Liver (tissue), 9 donors: ENCODE measurements around the gene TJP1. TPM values are rescaled to one million over a fixed set of nuclear protein-coding genes. Genes with fewer than 3 reads are reported as not detected.

ENCODE experiments used
- DNase-seq: peaks from one replicate; pipeline ENCODE4 v3.0.0-alpha.2; 2017; ENCODE audit warnings: low spot score
- H3K27ac ChIP-seq, 2 donors: one replicate each; pipeline ENCODE4 v1.7.0; 2013; ENCODE audit warnings: inconsistent platforms in 2 of 2, low read length in 2 of 2, control low read depth in 1 of 2, low read depth in 1 of 2, mild to moderate bottlenecking in 1 of 2
- H3K27me3 ChIP-seq, 4 donors: one replicate each; pipeline versions ENCODE4 v1.6.1 to v1.7.0; 2013; ENCODE audit warnings: low read length in 3 of 4, inconsistent platforms in 1 of 4, mild to moderate bottlenecking in 1 of 4, moderate library complexity in 1 of 4; ENCODE audit not compliant: control insufficient read depth in 4 of 4, insufficient read depth in 4 of 4
- H3K36me3 ChIP-seq, 4 donors: one replicate each; pipeline versions ENCODE4 v1.6.1 to v1.7.0; 2013; ENCODE audit warnings: low read length in 3 of 4, mild to moderate bottlenecking in 3 of 4, low read depth in 1 of 4, moderate library complexity in 1 of 4; ENCODE audit not compliant: control insufficient read depth in 4 of 4, insufficient read depth in 3 of 4
- H3K4me1 ChIP-seq, 4 donors: one replicate each; pipeline versions ENCODE4 v1.6.1 to v1.7.0; 2013; ENCODE audit warnings: low read length in 3 of 4, mild to moderate bottlenecking in 3 of 4, moderate library complexity in 1 of 4; ENCODE audit not compliant: control insufficient read depth in 4 of 4, insufficient read depth in 4 of 4
- H3K4me3 ChIP-seq, 3 donors: one replicate each; pipeline versions ENCODE4 v1.6.1 to v1.7.0; 2013; ENCODE audit warnings: low read length in 3 of 3, control low read depth in 1 of 3, low read depth in 1 of 3, mild to moderate bottlenecking in 1 of 3
- H3K9ac ChIP-seq, 2 donors: one replicate each; pipeline ENCODE4 v1.7.0; 2013; ENCODE audit warnings: low read length in 2 of 2, mild to moderate bottlenecking in 2 of 2, moderate library complexity in 2 of 2, control low read depth in 1 of 2, low read depth in 1 of 2
- H3K9me3 ChIP-seq, 4 donors: one replicate each; pipeline versions ENCODE4 v1.6.1 to v1.7.0; 2013; ENCODE audit warnings: low read length in 3 of 4; ENCODE audit not compliant: control insufficient read depth in 4 of 4
- CTCF ChIP-seq: fragments of 150-350 bp; IDR thresholded peaks from 2 replicates; pipeline ENCODE4 v1.5.1; 2017; ENCODE audit warnings: improper control_type of control experiment, low read depth, low read length; ENCODE audit not compliant: missing input control
- EGR1 ChIP-seq, 2 donors: IDR thresholded peaks; 2 replicates each; pipeline ENCODE4 v1.6.1; 2016 to 2018; ENCODE audit warnings: antibody characterized with exemption in 2 of 2, low read depth in 2 of 2
- FOXA1 ChIP-seq: IDR thresholded peaks from 2 replicates; pipeline ENCODE4 v1.6.1; 2016; ENCODE audit warnings: antibody characterized with exemption
- FOXA2 ChIP-seq: IDR thresholded peaks from 2 replicates; pipeline ENCODE4 v1.6.1; 2016; ENCODE audit warnings: antibody characterized with exemption
- GABPA ChIP-seq, 2 donors: IDR thresholded peaks in 1 of 2; conservative IDR thresholded peaks in 1 of 2; 2 replicates each; pipeline ENCODE4 v1.6.1; 2016; ENCODE audit warnings: antibody characterized with exemption in 2 of 2, mild to moderate bottlenecking in 1 of 2, moderate library complexity in 1 of 2
- HNF4A ChIP-seq, 2 donors: conservative IDR thresholded peaks; 2 replicates each; pipeline ENCODE4 v1.6.1; 2016; ENCODE audit warnings: antibody characterized with exemption in 2 of 2, mild to moderate bottlenecking in 2 of 2
- HNF4G ChIP-seq: IDR thresholded peaks from 2 replicates; pipeline ENCODE4 v1.6.1; 2016; ENCODE audit warnings: antibody characterized with exemption
- JUND ChIP-seq, 2 donors: IDR thresholded peaks; 2 replicates each; pipeline ENCODE4 v1.6.1; 2016; ENCODE audit warnings: antibody characterized with exemption in 2 of 2
- MAX ChIP-seq: IDR thresholded peaks from 2 replicates; pipeline ENCODE4 v1.6.1; 2016; ENCODE audit warnings: antibody characterized with exemption
- NR2F2 ChIP-seq: IDR thresholded peaks from 2 replicates; pipeline ENCODE4 v1.6.1; 2016; ENCODE audit warnings: antibody characterized with exemption
- RAD21 ChIP-seq, 2 donors: IDR thresholded peaks; 2 replicates each; pipeline ENCODE4 v1.6.1; 2016; ENCODE audit warnings: antibody characterized with exemption in 2 of 2, mild to moderate bottlenecking in 2 of 2
- RXRA ChIP-seq, 2 donors: IDR thresholded peaks; 2 replicates each; pipeline ENCODE4 v1.6.1; 2017 to 2018; ENCODE audit warnings: antibody characterized with exemption in 2 of 2, mild to moderate bottlenecking in 1 of 2
- SP1 ChIP-seq: IDR thresholded peaks from 2 replicates; pipeline ENCODE4 v1.6.1; 2018; ENCODE audit warnings: antibody characterized with exemption, mild to moderate bottlenecking
- TAF1 ChIP-seq: conservative IDR thresholded peaks from 2 replicates; pipeline ENCODE4 v1.6.1; 2016; ENCODE audit warnings: antibody characterized with exemption, mild to moderate bottlenecking
- YY1 ChIP-seq: IDR thresholded peaks from 2 replicates; pipeline ENCODE4 v1.6.1; 2016; ENCODE audit warnings: antibody characterized with exemption, mild to moderate bottlenecking
- whole genome bisulfite sequencing: extraction: QIAGEN DNeasy Blood & Tissue Kit; methylation state at CpG from one replicate; pipeline ENCODE4 v1.1.7; 2013; 5-methylcytosine and 5-hydroxymethylcytosine counted together
- polyA plus RNA-seq, 2 donors: library from polyadenylated mRNA; stranded (reverse) in 1 of 2; unstranded in 1 of 2; fragments of 200-250 nt in 1 of 2; fragments of >200 nt in 1 of 2; fragmentation: Nextera tagmentation in 1 of 2; extraction: Ambion mirVana in 1 of 2; gene quantifications; one replicate each; pipeline versions ENCODE4 v1.2.1 to v1.2.3, GENCODE V29; 2013 to 2015
- total RNA-seq, 2 donors: library from RNA; depleted of rRNA; stranded (reverse); fragments of >200 nt; gene quantifications; one replicate each; pipeline ENCODE4 v1.2.3, GENCODE V29; 2014
- TF ChIP-seq, protein P1 (sequence below): IDR thresholded peaks from 2 replicates; pipeline ENCODE4 v1.6.1; 2016; ENCODE audit warnings: antibody characterized with exemption
- TF ChIP-seq, protein P2 (sequence below): IDR thresholded peaks from 2 replicates; pipeline ENCODE4 v1.6.1; 2016; ENCODE audit warnings: antibody characterized with exemption
- TF ChIP-seq, protein P3 (sequence below): IDR thresholded peaks from 2 replicates; pipeline ENCODE4 v1.6.1; 2016; ENCODE audit warnings: antibody characterized with exemption, mild to moderate bottlenecking
- donor health status: healthy.
- donor health status: healthy.
- donor health status: healthy.
- donor health status: healthy.
- donor health status: healthy.

The TJP1 gene
- total and polyA plus RNA-seq, 4 donors = 12.6 to 40.4 (median 16.9) TPM

DNA sequence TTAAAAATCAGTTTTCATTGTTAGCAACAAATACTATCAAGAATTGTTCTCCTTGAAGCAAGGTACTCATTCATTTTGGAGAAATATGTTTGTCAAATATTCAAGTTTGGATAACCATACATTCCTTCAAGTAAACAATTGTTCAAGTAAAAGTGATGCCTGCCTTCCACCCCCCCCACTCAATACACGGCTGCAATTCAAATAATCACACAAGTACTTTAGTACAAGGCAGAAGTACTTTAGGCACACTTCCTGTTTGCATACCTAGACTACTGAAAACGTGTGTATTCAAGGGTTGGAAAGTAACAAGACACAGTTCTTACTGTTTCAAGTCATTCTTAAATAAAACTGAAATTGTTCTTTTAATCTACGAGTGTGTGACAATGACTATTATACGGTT lies 45.4 kb downstream of the TJP1 start:
- WGBS = 56% methylated on average over 4 of the region's 4 CpGs
- TF ChIP-seq FOXA2 (no peak), HNF4G (no peak), RXRA (IDR thresholded peaks at IDR 0.05) (no peak), SP1 (no peak)
- DNase-seq = no peak

GRCh38 chr15:29774900-29775299 lies 47.4 kb downstream of the TJP1 start:
- H3K27ac ChIP-seq = no peak overlapping the region
- peaks cover 1 to 13% (median 8%) of the 10 kb centered on the region in 4 donors for H3K4me1 ChIP-seq
- no peak overlapping the region for H3K9ac ChIP-seq
- DNase-seq = no peak
- TF ChIP-seq FOXA2 (no peak), GABPA (IDR thresholded peaks at IDR 0.05 in 1 of 2, conservative IDR thresholded peaks at IDR 0.05 in 1 of 2) (no peak), SP1 (no peak), HNF4G (no peak), CTCF (no peak), YY1 (no peak), TAF1 (no peak), NR2F2 (no peak), JUND (IDR thresholded peaks at IDR 0.05) (no peak), EGR1 (IDR thresholded peaks at IDR 0.05; ENCODE audit: low read depth in 2 of 2) (no peak), RAD21 (IDR thresholded peaks at IDR 0.05) (no peak), FOXA1 (no peak)
- TF ChIP-seq, protein P1, sequence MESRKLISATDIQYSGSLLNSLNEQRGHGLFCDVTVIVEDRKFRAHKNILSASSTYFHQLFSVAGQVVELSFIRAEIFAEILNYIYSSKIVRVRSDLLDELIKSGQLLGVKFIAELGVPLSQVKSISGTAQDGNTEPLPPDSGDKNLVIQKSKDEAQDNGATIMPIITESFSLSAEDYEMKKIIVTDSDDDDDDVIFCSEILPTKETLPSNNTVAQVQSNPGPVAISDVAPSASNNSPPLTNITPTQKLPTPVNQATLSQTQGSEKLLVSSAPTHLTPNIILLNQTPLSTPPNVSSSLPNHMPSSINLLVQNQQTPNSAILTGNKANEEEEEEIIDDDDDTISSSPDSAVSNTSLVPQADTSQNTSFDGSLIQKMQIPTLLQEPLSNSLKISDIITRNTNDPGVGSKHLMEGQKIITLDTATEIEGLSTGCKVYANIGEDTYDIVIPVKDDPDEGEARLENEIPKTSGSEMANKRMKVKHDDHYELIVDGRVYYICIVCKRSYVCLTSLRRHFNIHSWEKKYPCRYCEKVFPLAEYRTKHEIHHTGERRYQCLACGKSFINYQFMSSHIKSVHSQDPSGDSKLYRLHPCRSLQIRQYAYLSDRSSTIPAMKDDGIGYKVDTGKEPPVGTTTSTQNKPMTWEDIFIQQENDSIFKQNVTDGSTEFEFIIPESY = no peak
- no peaks in the 10 kb centered on the region for H3K9me3 ChIP-seq
- 87% methylated on average over 6 of the region's 6 CpGs for WGBS
- H3K4me3 ChIP-seq = no peak overlapping the region
- H3K27me3 ChIP-seq = no peaks in the 10 kb centered on the region
- H3K36me3 ChIP-seq = peaks cover 0 to 8% (median 6%) of the 10 kb centered on the region in 4 donors

More for the DNA sequence above, 45.4 kb downstream of the TJP1 start:
- peaks cover 1 to 13% (median 8%) of the 10 kb centered on the region in 4 donors for H3K4me1 ChIP-seq
- no peak overlapping the region for H3K9ac ChIP-seq
- no peaks in the 10 kb centered on the region for H3K27me3 ChIP-seq
- H3K36me3 ChIP-seq = peaks cover 0 to 1% (median 0%) of the 10 kb centered on the region in 4 donors
- no peak overlapping the region for H3K27ac ChIP-seq
- H3K4me3 ChIP-seq = no peak overlapping the region
- H3K9me3 ChIP-seq = no peaks in the 10 kb centered on the region

GRCh38 chr15:29773816-29774215 lies 48.5 kb downstream of the TJP1 start:
- 93% methylated on average over 1 of the region's 1 CpG for WGBS
- Histone ChIP-seq H3K36me3 (peaks cover 0 to 17% (median 9%) of the 10 kb centered on the region in 4 donors), H3K4me1 (peaks cover 1 to 22% (median 13%) of the 10 kb centered on the region in 4 donors), H3K4me3 (no peak overlapping the region), H3K27ac (no peak overlapping the region), H3K9me3 (no peaks in the 10 kb centered on the region), H3K27me3 (no peaks in the 10 kb centered on the region), H3K9ac (no peak overlapping the region)
- DNase-seq = no peak
- TF ChIP-seq GABPA (IDR thresholded peaks at IDR 0.05 in 1 of 2, conservative IDR thresholded peaks at IDR 0.05 in 1 of 2) = no peak
- TF ChIP-seq MAX = no peak
- no peak for TF ChIP-seq YY1
- TF ChIP-seq FOXA1 = no peak
- no peak for TF ChIP-seq NR2F2
- no peak for TF ChIP-seq HNF4A (conservative IDR thresholded peaks at IDR 0.05)
- TF ChIP-seq, protein P2, sequence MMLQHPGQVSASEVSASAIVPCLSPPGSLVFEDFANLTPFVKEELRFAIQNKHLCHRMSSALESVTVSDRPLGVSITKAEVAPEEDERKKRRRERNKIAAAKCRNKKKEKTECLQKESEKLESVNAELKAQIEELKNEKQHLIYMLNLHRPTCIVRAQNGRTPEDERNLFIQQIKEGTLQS = no peak
- TF ChIP-seq HNF4G = no peak
- TF ChIP-seq, protein P3, sequence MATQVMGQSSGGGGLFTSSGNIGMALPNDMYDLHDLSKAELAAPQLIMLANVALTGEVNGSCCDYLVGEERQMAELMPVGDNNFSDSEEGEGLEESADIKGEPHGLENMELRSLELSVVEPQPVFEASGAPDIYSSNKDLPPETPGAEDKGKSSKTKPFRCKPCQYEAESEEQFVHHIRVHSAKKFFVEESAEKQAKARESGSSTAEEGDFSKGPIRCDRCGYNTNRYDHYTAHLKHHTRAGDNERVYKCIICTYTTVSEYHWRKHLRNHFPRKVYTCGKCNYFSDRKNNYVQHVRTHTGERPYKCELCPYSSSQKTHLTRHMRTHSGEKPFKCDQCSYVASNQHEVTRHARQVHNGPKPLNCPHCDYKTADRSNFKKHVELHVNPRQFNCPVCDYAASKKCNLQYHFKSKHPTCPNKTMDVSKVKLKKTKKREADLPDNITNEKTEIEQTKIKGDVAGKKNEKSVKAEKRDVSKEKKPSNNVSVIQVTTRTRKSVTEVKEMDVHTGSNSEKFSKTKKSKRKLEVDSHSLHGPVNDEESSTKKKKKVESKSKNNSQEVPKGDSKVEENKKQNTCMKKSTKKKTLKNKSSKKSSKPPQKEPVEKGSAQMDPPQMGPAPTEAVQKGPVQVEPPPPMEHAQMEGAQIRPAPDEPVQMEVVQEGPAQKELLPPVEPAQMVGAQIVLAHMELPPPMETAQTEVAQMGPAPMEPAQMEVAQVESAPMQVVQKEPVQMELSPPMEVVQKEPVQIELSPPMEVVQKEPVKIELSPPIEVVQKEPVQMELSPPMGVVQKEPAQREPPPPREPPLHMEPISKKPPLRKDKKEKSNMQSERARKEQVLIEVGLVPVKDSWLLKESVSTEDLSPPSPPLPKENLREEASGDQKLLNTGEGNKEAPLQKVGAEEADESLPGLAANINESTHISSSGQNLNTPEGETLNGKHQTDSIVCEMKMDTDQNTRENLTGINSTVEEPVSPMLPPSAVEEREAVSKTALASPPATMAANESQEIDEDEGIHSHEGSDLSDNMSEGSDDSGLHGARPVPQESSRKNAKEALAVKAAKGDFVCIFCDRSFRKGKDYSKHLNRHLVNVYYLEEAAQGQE = no peak
- no peak for TF ChIP-seq RAD21 (IDR thresholded peaks at IDR 0.05)
- no peak for TF ChIP-seq TAF1
- no peak for TF ChIP-seq EGR1 (IDR thresholded peaks at IDR 0.05; ENCODE audit: low read depth in 2 of 2)
- no peak for TF ChIP-seq RXRA (IDR thresholded peaks at IDR 0.05)
